PFSK-1 (cell line): ENCODE results near the gene NR2C2AP.

ENCODE experiments used
- FOXP2 ChIP-seq: optimal IDR thresholded peaks from 2 replicates; pipeline ENCODE3; 2011; ENCODE audit warnings: borderline replicate concordance, control low read depth, inconsistent platforms; ENCODE audit not compliant: insufficient read depth; ENCODE audit errors: extremely low read length, extremely low read depth
- POLR2AphosphoS5 ChIP-seq: IDR thresholded peaks from 2 replicates; pipeline ENCODE4 v1.6.1; 2012; ENCODE audit warnings: low read depth, mild to moderate bottlenecking, control low read depth, low read length, moderate library complexity
- REST ChIP-seq, 2 experiments: IDR thresholded peaks; 2 replicates each; pipeline versions ENCODE4 v1.6.1 to v1.8.0; 2011 to 2012; ENCODE audit warnings: low read depth in 2 of 2, low read length in 2 of 2, control low read depth in 1 of 2, inconsistent platforms in 1 of 2, mild to moderate bottlenecking in 1 of 2, moderate library complexity in 1 of 2; ENCODE audit not compliant: insufficient read depth in 1 of 2
- SIN3A ChIP-seq: IDR thresholded peaks from 2 replicates; pipeline ENCODE4 v1.6.1; 2012; ENCODE audit warnings: mild to moderate bottlenecking, low read length, moderate library complexity, borderline replicate concordance; ENCODE audit not compliant: insufficient read depth
- TAF1 ChIP-seq: IDR thresholded peaks from 2 replicates; pipeline ENCODE4 v1.6.1; 2012; ENCODE audit warnings: low read length, control low read depth, borderline replicate concordance; ENCODE audit not compliant: insufficient read depth

NR2C2AP gene

GRCh38 chr19:19167612-19168011 lies 35.6 kb downstream of the NR2C2AP start:
- TF ChIP-seq POLR2AphosphoS5: no peak
- TF ChIP-seq SIN3A: no peak
- no peak for TF ChIP-seq FOXP2
- no peak for TF ChIP-seq TAF1

- TF ChIP-seq FOXP2: no peak
- no peak for TF ChIP-seq TAF1
- no peak for TF ChIP-seq POLR2AphosphoS5
- TF ChIP-seq SIN3A: no peak
- TF ChIP-seq REST (IDR thresholded peaks at IDR 0.05; ENCODE audit: insufficient read depth in 1 of 2, low read depth in 2 of 2, low read length in 2 of 2): no peak
Observed at GRCh38 chr19:19165396-19165795, 37.8 kb downstream of the NR2C2AP start.

- TF ChIP-seq FOXP2: no peak
- no peak for TF ChIP-seq TAF1
- no peak for TF ChIP-seq REST (IDR thresholded peaks at IDR 0.05; ENCODE audit: insufficient read depth in 1 of 2, low read depth in 2 of 2, low read length in 2 of 2)
Observed at GRCh38 chr19:19162495-19162894, 40.7 kb downstream of the NR2C2AP start.

DNA sequence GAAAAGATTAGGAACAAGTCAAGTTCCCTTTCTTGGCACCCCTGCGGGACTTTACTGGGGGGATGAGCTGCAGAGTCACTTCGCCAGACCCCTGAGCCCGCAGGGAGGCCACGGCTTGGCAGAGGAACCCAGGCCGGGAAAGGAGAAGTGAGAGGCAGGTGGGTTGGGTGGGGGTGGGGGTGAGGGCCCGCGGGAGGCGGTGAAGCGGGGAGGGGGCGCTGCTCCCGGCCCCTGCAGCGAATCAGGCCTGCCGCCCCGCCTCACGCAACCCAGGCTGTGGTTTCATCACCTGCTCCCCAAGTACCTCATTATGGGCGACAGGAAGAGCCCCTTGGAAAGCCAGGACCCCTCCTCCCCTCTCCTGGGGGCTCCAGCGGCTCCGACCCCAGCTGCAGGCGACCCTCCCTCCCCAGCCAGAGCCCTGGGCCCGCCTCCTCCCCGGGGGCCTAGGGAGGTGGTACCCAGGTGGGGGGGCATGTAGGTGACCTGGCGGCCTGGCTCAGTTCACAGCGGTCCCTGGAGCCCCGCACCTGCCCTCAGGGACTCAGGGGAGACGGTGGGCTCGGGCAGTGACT lies 42.7 kb downstream of the NR2C2AP start:
- no peak for TF ChIP-seq SIN3A
- no peak for TF ChIP-seq REST (IDR thresholded peaks at IDR 0.05; ENCODE audit: insufficient read depth in 1 of 2, low read depth in 2 of 2, low read length in 2 of 2)
- no peak for TF ChIP-seq FOXP2
- no peak for TF ChIP-seq TAF1
- TF ChIP-seq POLR2AphosphoS5: no peak

- TF ChIP-seq POLR2AphosphoS5 (no peak), FOXP2 (no peak), SIN3A (no peak), REST (IDR thresholded peaks at IDR 0.05; ENCODE audit: insufficient read depth in 1 of 2, low read depth in 2 of 2, low read length in 2 of 2) (no peak), TAF1 (no peak)
Observed at GRCh38 chr19:19159534-19159933, 43.7 kb downstream of the NR2C2AP start.
